ENCODE results near the gene ADAM33. TPM values are rescaled to one million over a fixed set of nuclear protein-coding genes. Genes with fewer than 3 reads are reported as not detected.
A peak's percentile ranks its signal among the peaks of the same experiment; 100 is the strongest.

The ADAM33 gene
- total RNA-seq, 2 donors from 2014 or later, result 3.0 to 3.3 TPM

DNA sequence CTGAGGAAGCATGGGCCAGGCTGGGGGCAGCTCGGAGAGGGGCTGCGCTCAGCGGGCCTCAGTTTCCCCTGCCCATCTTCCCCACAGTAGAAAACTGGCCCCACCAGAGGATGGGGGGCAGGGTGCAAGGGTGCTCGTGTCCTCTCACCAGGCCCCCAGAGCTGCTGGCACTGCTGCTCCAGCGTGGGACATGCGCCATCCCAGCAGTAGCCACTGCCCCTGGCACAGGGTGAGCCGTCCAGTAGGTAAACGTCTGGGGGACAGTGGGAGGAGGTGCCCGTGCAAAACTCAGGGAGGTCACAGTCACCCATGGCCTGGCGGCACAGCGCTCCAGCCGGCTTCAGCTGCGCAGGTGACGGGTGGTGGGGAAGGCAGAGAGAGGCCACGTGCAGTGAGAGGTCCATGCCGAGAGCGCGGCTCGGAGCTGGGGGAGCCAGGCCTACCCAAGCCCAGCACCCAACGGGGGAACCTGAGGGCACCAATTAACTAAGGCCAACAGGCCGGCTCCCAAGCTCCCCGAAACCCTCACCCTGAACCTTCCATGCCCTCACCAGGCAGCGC is 9.7 kb downstream of the ADAM33 start:
- Mint-ChIP-seq H3K27ac (no peak overlapping the region), H3K4me1 (peaks cover 2% of the 10 kb centered on the region), H3K27me3 (ENCODE audit: insufficient read depth) (peaks cover 66% of the 10 kb centered on the region), H3K9me3 (no peaks in the 10 kb centered on the region), H3K4me3 (peak overlapping the region; percentile 33), H3K36me3 (ENCODE audit: low read depth) (no peaks in the 10 kb centered on the region)
- no peak overlapping the region for H3K4me3 ChIP-seq (ENCODE audit: low read length)
- H3K27me3 ChIP-seq (ENCODE audit: control insufficient read depth, insufficient read depth, low read length, poor library complexity, severe bottlenecking), result peaks cover 6% of the 10 kb centered on the region
- WGBS, 2 experiments (ENCODE audit: insufficient coverage in 1 of 2, insufficient read length in 1 of 2), result 93% methylated on average over 11 to 23 of the region's 23 CpGs
- no peaks in the 10 kb centered on the region for H3K36me3 ChIP-seq (ENCODE audit: control insufficient read depth, insufficient read depth, low read length)
- no peak overlapping the region for H3K9ac ChIP-seq (ENCODE audit: extremely low read depth, low read length, poor library complexity, severe bottlenecking)
- H3K9me3 ChIP-seq (ENCODE audit: control insufficient read depth, low read length), result no peaks in the 10 kb centered on the region
- no peaks in the 10 kb centered on the region for H3K4me1 ChIP-seq (ENCODE audit: control insufficient read depth, insufficient read depth, low read length)
- no peak for DNase-seq
- TF ChIP-seq CTCF (conservative IDR thresholded peaks at IDR 0.05), result no peak
- no peak overlapping the region for H3K27ac ChIP-seq (ENCODE audit: low read depth, low read length)

DNA sequence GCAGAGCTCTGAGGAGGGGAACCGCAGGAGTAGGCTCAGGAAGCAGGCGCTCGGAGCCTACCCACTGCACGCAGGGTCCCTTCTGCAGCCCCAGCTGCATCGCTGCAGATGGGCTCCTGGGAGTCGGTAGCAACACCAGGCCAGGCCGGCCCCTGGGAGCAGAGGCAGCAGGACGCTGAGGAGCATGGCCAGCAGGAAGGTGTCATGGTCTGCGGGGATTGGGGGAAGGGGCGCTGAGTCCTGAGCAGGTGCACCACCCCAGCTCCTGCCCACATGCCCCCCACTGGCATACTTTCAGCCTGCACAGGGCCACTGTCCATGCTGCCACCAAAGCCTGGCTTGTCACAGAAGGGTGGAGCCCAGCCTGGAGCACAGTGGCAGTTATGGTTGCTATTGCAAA is 10.9 kb downstream of the ADAM33 start:
- no peak overlapping the region for H3K4me3 Mint-ChIP-seq
- Histone ChIP-seq H3K9me3 (ENCODE audit: control insufficient read depth, low read length) (no peaks in the 10 kb centered on the region), H3K4me3 (ENCODE audit: low read length) (no peak overlapping the region), H3K9ac (ENCODE audit: extremely low read depth, low read length, poor library complexity, severe bottlenecking) (no peak overlapping the region), H3K36me3 (ENCODE audit: control insufficient read depth, insufficient read depth, low read length) (no peaks in the 10 kb centered on the region), H3K4me1 (ENCODE audit: control insufficient read depth, insufficient read depth, low read length) (no peaks in the 10 kb centered on the region), H3K27me3 (ENCODE audit: control insufficient read depth, insufficient read depth, low read length, poor library complexity, severe bottlenecking) (peaks cover 6% of the 10 kb centered on the region), H3K27ac (ENCODE audit: low read depth, low read length) (no peak overlapping the region)
- H3K4me1 Mint-ChIP-seq, result peaks cover 2% of the 10 kb centered on the region
- no peaks in the 10 kb centered on the region for H3K36me3 Mint-ChIP-seq (ENCODE audit: low read depth)
- H3K27me3 Mint-ChIP-seq (ENCODE audit: insufficient read depth), result peaks cover 60% of the 10 kb centered on the region
- TF ChIP-seq CTCF (conservative IDR thresholded peaks at IDR 0.05), result no peak
- H3K9me3 Mint-ChIP-seq, result no peaks in the 10 kb centered on the region
- DNase-seq, result no peak
- 90 to 95% methylated on average over 9 to 10 of the region's 10 CpGs for WGBS, 2 experiments (ENCODE audit: insufficient coverage in 1 of 2, insufficient read length in 1 of 2)
- H3K27ac Mint-ChIP-seq, result no peak overlapping the region

DNA sequence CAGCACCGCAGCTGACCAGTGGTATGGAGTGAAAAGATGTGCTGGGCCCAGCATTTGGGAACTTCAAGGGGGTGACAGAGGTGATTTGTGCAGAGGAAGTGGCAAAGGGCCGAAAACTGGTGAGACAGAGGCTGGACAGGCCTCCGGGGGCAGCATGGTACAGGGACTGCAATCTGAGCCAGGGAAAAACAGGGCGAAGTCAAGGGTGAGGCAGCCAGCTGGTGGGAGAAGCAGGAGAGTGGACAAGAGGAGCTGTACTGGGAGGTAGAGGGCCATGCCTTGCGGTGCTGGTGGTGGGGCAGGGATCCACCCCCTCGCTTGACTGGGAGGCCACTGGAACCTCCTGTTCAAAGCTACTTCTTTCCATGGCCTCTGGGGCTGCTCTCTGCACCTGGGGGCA is 11.3 kb downstream of the ADAM33 start:
- H3K4me1 Mint-ChIP-seq, result peaks cover 2% of the 10 kb centered on the region
- peak; percentile 63 for TF ChIP-seq CTCF (conservative IDR thresholded peaks at IDR 0.05)
- H3K36me3 Mint-ChIP-seq (ENCODE audit: low read depth), result no peaks in the 10 kb centered on the region
- no peaks in the 10 kb centered on the region for H3K9me3 Mint-ChIP-seq
- peaks cover 5% of the 10 kb centered on the region for H3K27me3 ChIP-seq (ENCODE audit: control insufficient read depth, insufficient read depth, low read length, poor library complexity, severe bottlenecking)
- H3K27ac Mint-ChIP-seq, result no peak overlapping the region
- no peaks in the 10 kb centered on the region for H3K9me3 ChIP-seq (ENCODE audit: control insufficient read depth, low read length)
- no peak overlapping the region for H3K27ac ChIP-seq (ENCODE audit: low read depth, low read length)
- 61 to 68% methylated on average over 3 to 6 of the region's 6 CpGs for WGBS, 2 experiments (ENCODE audit: insufficient coverage in 1 of 2, insufficient read length in 1 of 2)
- no peak overlapping the region for H3K9ac ChIP-seq (ENCODE audit: extremely low read depth, low read length, poor library complexity, severe bottlenecking)
- H3K4me1 ChIP-seq (ENCODE audit: control insufficient read depth, insufficient read depth, low read length), result no peaks in the 10 kb centered on the region
- H3K4me3 Mint-ChIP-seq, result no peak overlapping the region
- peaks cover 56% of the 10 kb centered on the region for H3K27me3 Mint-ChIP-seq (ENCODE audit: insufficient read depth)
- no peaks in the 10 kb centered on the region for H3K36me3 ChIP-seq (ENCODE audit: control insufficient read depth, insufficient read depth, low read length)
- no peak overlapping the region for H3K4me3 ChIP-seq (ENCODE audit: low read length)
- peak; percentile 80 for DNase-seq
